Astrocyte (in vitro differentiated cells and primary cell): ENCODE results near the gene NUMB. TPM values are rescaled to one million over a fixed set of nuclear protein-coding genes. Genes with fewer than 3 reads are reported as not detected.

Experiments used
- DNase-seq: peaks from one replicate; pipeline ENCODE4 v3.0.0-alpha.2; 2010; ENCODE audit warnings: low read depth
- FAIRE-seq: peaks from 2 replicates; lab custom pipeline; 2011; peaks lifted over from hg19 to GRCh38; lab: Jason Lieb, UNC
- H2AFZ ChIP-seq: 2 replicates; pipeline ENCODE4 v1.6.0; 2012; ENCODE audit warnings: low read depth, low read length, inconsistent platforms
- H3K27ac ChIP-seq: 2 replicates; pipeline ENCODE4 v1.5.1; 2011; ENCODE audit warnings: low read depth, low read length, inconsistent platforms
- H3K27me3 ChIP-seq: 2 replicates; pipeline ENCODE4 v1.6.0; 2011; ENCODE audit warnings: low read length, inconsistent platforms; ENCODE audit not compliant: insufficient read depth
- H3K36me3 ChIP-seq: 2 replicates; pipeline ENCODE4 v1.5.1; 2011; ENCODE audit warnings: low read length, inconsistent platforms; ENCODE audit not compliant: insufficient read depth
- H3K4me1 ChIP-seq: 2 replicates; pipeline ENCODE4 v1.5.1; 2011; ENCODE audit warnings: low read length, inconsistent platforms; ENCODE audit not compliant: insufficient read depth
- H3K4me2 ChIP-seq: 2 replicates; pipeline ENCODE4 v1.6.0; 2012; ENCODE audit warnings: low read length, inconsistent platforms
- H3K4me3 ChIP-seq: 2 replicates; pipeline ENCODE4 v1.5.1; 2011; ENCODE audit warnings: low read depth, mild to moderate bottlenecking, low read length, inconsistent platforms; ENCODE audit not compliant: insufficient read depth
- H3K79me2 ChIP-seq: 2 replicates; pipeline ENCODE4 v1.6.0; 2012; ENCODE audit warnings: mild to moderate bottlenecking, low read length, inconsistent platforms; ENCODE audit not compliant: insufficient read depth
- H3K9ac ChIP-seq: 2 replicates; pipeline ENCODE4 v1.6.0; 2012; ENCODE audit warnings: mild to moderate bottlenecking, low read length, inconsistent platforms
- H3K9me3 ChIP-seq: 2 replicates; pipeline ENCODE4 v1.5.1; 2012; ENCODE audit warnings: low read depth, mild to moderate bottlenecking, low read length, inconsistent platforms; ENCODE audit not compliant: insufficient read depth
- H4K20me1 ChIP-seq: 2 replicates; pipeline ENCODE4 v1.6.0; 2012; ENCODE audit warnings: low read length, inconsistent platforms; ENCODE audit not compliant: insufficient read depth
- H3K27ac Mint-ChIP-seq: one replicate; pipeline ENCODE4 v1.8.0; 2021; ENCODE audit warnings: mild to moderate bottlenecking, mixed read lengths; ENCODE audit not compliant: unreplicated experiment
- H3K27me3 Mint-ChIP-seq: one replicate; pipeline ENCODE4 v1.8.0; 2021; ENCODE audit warnings: low read depth, mixed read lengths; ENCODE audit not compliant: unreplicated experiment
- H3K36me3 Mint-ChIP-seq: one replicate; pipeline ENCODE4 v1.8.0; 2021; ENCODE audit warnings: low read depth, mixed read lengths; ENCODE audit not compliant: unreplicated experiment
- H3K4me1 Mint-ChIP-seq: one replicate; pipeline ENCODE4 v1.8.0; 2021; ENCODE audit warnings: low read depth, mixed read lengths; ENCODE audit not compliant: unreplicated experiment
- H3K4me3 Mint-ChIP-seq: one replicate; pipeline ENCODE4 v1.8.0; 2021; ENCODE audit warnings: mild to moderate bottlenecking, moderate library complexity, mixed read lengths; ENCODE audit not compliant: unreplicated experiment
- H3K9me3 Mint-ChIP-seq: one replicate; pipeline ENCODE4 v1.8.0; 2021; ENCODE audit warnings: mild to moderate bottlenecking, mixed read lengths; ENCODE audit not compliant: unreplicated experiment
- CTCF ChIP-seq: IDR thresholded peaks from 2 replicates; pipeline ENCODE4 v1.5.1; 2011; ENCODE audit warnings: low read depth, mild to moderate bottlenecking, inconsistent platforms, low read length, moderate library complexity; ENCODE audit not compliant: insufficient read depth
- EZH2 ChIP-seq: IDR thresholded peaks from 2 replicates; pipeline ENCODE4 v1.6.1; 2012; ENCODE audit warnings: mild to moderate bottlenecking, low read length, inconsistent platforms; ENCODE audit not compliant: insufficient read depth
- total RNA-seq: library from RNA; stranded (reverse); gene quantifications from 2 replicates; pipeline ENCODE4 v1.2.1, GENCODE V29; 2021

NUMB gene
- total RNA-seq, 1 donor from 2014 or later, result 93.9 TPM

- peaks cover 6% of the 10 kb centered on the region for H3K27me3 Mint-ChIP-seq
Measured at GRCh38 chr14:73262427-73263183, 195.7 kb downstream of the NUMB start.

GRCh38 chr14:73261520-73262426, 196.6 kb downstream of the NUMB start:
- no peak overlapping the region for H3K4me3 Mint-ChIP-seq
- no peak overlapping the region for H3K27ac Mint-ChIP-seq

More at GRCh38 chr14:73262427-73263183, 195.7 kb downstream of the NUMB start:
- Histone ChIP-seq H3K4me3 (no peak overlapping the region), H3K27me3 (no peaks in the 10 kb centered on the region), H3K9ac (no peak overlapping the region), H4K20me1 (no peaks in the 10 kb centered on the region), H3K4me2 (no peak overlapping the region), H3K4me1 (no peaks in the 10 kb centered on the region), H2AFZ (no peak overlapping the region), H3K36me3 (no peaks in the 10 kb centered on the region), H3K79me2 (no peaks in the 10 kb centered on the region), H3K9me3 (no peaks in the 10 kb centered on the region), H3K27ac (no peak overlapping the region)
- TF ChIP-seq EZH2 (no peak), CTCF (no peak)
- H3K9me3 Mint-ChIP-seq, result no peaks in the 10 kb centered on the region
- no peak overlapping the region for H3K4me3 Mint-ChIP-seq
- no peaks in the 10 kb centered on the region for H3K4me1 Mint-ChIP-seq
- no peak for DNase-seq
- no peak for FAIRE-seq
- no peak overlapping the region for H3K27ac Mint-ChIP-seq
- no peaks in the 10 kb centered on the region for H3K36me3 Mint-ChIP-seq

More at GRCh38 chr14:73261520-73262426, 196.6 kb downstream of the NUMB start:
- H3K4me3 ChIP-seq, result no peak overlapping the region
- no peak overlapping the region for H3K27ac ChIP-seq
- H2AFZ ChIP-seq, result no peak overlapping the region
- Mint-ChIP-seq H3K4me1 (no peaks in the 10 kb centered on the region), H3K27me3 (peaks cover 6% of the 10 kb centered on the region), H3K36me3 (no peaks in the 10 kb centered on the region), H3K9me3 (no peaks in the 10 kb centered on the region)
- H4K20me1 ChIP-seq, result no peaks in the 10 kb centered on the region
- H3K27me3 ChIP-seq, result no peaks in the 10 kb centered on the region
- no peaks in the 10 kb centered on the region for H3K4me1 ChIP-seq
- H3K79me2 ChIP-seq, result no peaks in the 10 kb centered on the region
- H3K9me3 ChIP-seq, result no peaks in the 10 kb centered on the region
- no peak for FAIRE-seq
- TF ChIP-seq EZH2 (no peak), CTCF (no peak)
- no peaks in the 10 kb centered on the region for H3K36me3 ChIP-seq
- no peak overlapping the region for H3K4me2 ChIP-seq
- no peak overlapping the region for H3K9ac ChIP-seq
- no peak for DNase-seq
